8988T (cell line): ENCODE results near the gene UBE2J1.
"Not testable (repeated sequence)": the region's sequence is repeated elsewhere in the genome, so short reads cannot be mapped to it uniquely, and the experiment has no call there.

Experiments used
- DNase-seq: peaks from one replicate; pipeline ENCODE4 v3.0.0; 2011

The UBE2J1 gene

DNA sequence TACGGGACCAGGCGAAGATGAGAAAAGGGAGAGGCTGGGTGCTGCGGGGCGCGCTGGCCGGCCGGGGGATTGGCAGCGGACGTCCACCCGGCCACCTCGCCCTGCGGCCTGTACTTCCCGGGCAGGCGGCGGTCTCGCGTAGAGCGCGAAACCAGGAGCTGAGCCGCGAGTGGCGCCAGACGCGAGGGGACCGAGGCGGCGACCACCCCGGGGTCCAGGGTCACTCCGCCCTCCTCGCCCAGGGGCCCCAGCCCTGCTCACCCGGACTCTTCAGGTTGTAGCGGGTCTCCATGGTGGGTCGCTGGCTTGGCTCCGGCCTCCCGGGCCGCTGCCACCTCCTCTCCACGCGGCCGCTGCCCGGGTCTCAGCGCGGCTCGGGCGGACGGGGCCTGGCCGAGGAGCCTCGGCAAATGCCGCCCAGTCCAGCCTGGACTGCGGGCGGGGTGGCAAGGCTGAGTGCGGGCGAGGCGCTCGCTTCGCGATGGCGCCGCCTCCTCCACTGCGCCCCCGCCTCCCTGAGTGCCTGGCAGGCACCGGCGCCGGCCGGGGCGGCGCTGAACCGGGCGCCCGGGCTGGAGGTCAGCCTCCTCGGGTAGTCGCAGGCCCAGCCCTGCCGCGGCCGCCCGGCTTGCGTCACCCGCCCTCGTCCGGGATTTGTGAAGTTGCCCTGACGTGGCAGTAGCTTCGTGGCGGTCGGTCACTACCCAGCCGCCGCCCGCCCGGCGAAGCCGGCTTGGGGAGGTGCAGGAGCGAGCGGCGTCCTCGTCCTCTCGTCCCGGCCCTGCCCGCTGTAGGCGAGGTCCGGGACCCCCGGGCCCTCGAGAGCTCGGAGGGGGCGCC lies at the start of gene UBE2J1:
Gene UBE2J1, minus strand, starts transcription at position 445 of the 840 bp plus-strand sequence. Its CDS starts 153 bp downstream, at position 292.
- DNase-seq: peak; percentile 75

GRCh38 chr6:89400912-89401399 lies 48.4 kb upstream of the UBE2J1 start:
- DNase-seq: no peak

DNA sequence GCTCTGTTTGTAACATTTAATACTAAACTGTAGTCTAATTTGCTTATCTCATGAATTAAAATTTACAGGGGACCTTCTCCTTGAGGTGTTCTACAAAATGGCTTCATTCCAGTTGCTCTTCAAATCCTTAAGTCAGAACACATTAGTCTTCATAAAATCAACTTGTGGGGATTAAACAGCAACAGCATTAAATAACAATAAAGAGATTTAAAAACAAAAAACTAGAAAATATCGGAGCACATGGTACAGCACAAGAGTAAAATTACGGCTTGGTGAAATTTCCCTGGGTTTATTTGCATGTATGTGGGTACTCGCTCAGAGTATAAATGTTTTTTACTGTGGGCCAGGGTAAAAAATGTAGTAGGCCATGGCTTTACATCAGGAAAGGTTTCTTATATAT lies 47.5 kb upstream of the UBE2J1 start:
- DNase-seq: no peak

DNA sequence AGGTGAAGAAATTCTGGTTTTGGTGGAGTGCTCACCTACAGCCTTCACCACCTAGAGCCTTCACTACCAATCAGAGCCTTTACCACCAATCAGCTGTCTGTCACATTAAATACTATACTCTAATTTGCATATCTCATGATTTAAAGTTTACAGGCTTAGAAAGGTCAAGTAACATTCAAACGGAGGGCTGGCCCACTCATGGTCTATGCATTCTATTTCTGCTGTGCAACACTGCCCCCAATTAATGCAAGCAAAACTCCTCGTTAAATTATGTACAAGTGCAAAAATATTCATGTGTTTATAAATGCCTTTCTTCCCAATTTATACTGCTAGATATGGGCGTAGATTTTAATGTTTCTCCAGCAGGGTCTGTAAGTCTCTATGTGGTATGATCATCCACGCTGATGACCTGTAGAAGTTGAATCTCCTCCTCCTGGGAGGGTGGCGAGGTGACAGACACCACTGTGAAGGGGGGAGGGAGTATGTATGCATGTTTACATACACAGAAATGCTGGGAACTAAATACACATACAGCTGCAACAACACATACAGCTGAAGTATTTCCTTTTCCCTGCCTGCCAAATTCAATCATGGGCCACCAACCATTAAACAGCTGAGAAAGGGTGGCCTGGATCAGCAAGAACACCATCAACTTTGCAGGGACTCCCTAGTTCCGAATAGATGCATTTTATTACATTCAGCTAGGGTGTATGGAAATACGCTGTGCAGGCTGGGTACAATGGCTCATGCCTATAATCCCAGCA lies 46.4 kb upstream of the UBE2J1 start:
- no peak for DNase-seq

DNA sequence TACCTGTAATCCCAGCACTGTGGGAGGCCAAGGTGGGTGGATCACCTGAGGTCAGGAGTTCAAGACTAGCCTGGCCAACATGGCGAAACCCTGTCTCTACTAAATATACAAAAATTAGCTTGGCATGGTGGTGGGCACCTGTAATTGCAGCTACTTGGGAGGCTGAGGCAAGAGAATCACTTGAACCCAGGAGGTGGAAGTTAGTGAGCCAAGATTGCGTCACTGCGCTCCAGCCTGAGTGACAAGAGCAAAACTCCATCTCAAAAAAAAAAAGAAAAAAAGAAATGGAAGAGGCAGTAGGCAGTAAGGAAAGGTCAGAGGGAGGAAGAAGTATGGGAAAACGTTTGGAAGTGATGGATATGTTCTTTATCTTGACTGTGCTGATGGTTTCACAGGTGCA lies 45.4 kb upstream of the UBE2J1 start:
- not testable (repeated sequence) for DNase-seq

DNA sequence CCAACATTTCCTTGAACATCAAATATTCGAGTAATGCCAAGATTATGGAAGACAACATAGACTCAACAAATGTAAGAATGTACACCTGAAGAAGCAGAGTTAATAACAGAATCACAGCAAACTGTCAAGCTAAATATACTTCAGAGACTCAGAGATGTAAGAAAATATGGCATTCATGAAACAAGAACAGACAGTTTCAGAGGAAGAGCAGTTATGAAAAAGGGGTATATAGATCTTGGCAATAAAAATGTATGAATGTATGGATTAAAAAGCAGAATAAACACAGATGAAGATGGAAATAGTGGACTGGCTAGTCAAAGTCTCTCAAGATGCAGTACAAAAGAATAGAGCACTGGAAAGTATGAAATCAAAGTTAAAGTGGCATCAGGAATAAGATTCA lies 41.1 kb upstream of the UBE2J1 start:
- no peak for DNase-seq

- no peak for DNase-seq
Observed at GRCh38 chr6:89392823-89393222, 40.3 kb upstream of the UBE2J1 start.

DNA sequence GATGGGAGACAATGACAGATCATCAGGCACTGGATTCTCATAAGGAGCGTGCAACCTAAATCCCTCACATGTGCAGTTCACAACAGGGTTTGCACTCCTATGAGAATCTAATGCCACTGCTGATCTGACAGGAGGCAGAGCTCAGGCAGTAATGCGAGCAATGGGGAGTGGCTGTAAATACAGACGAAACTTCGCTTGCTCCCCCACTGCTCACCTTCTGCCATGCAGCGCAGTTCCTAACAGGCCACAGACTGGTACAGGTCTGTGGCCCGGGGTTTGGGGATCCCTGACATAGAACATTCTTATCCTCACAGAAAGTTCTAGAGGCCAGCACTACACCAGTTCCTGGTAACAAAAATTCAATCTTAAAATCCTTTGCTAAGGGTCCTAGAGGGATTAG lies 36.3 kb upstream of the UBE2J1 start:
- no peak for DNase-seq

DNA sequence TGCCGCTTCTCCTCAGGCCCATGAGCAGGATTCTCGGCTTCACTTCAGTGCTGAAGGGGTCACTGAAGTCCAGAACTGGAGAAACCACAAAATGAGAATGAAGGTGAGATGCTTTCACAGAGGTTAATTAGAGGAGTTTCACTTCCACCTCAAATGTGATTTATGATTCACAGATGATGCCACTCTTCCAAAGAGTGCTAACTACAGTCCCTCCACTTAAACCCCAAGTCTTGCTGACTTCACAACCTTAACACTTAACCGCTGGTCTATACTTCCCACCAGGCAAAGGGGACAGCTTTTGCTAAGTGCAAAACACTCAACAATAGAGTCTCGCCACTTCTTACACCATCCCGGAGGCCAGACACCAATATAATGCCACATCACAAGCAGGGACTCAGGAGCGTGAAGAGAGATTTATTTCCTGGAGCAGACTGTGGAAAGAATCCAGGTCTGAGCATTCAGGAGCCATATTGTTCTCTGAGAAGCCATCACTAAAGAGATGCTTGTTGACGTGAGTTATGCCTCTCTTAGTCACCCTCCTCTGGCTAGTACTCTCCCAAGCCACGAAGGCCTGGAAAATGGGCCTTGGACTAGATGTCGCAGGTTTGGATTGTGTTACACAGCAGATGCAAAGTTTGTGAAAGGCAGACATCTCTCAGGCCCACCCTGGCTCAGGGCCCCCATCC lies 35.1 kb upstream of the UBE2J1 start:
- DNase-seq: no peak

- no peak for DNase-seq
Observed at GRCh38 chr6:89386917-89387491, 34.5 kb upstream of the UBE2J1 start.

DNA sequence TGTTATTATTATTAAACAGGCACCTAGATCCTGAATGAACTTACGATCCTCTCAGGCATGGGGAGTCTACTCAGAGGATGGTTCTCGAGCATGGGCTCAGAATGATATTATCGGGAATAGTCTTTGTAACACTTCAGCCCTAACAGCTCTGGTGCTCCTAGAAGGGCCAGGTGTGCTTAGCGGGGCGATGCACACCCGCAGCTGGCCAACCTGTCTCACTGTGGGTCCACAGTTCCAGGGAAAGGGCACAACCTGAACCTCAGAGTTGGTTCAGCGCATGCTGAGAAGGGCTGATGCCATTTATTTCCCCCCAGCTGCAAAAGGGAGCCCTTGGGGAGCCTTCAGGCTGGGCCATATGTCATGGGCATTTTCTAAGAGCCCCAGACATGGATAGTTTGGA lies 33.3 kb upstream of the UBE2J1 start:
- no peak for DNase-seq

GRCh38 chr6:89385156-89385667 lies 32.7 kb upstream of the UBE2J1 start:
- DNase-seq: no peak

DNA sequence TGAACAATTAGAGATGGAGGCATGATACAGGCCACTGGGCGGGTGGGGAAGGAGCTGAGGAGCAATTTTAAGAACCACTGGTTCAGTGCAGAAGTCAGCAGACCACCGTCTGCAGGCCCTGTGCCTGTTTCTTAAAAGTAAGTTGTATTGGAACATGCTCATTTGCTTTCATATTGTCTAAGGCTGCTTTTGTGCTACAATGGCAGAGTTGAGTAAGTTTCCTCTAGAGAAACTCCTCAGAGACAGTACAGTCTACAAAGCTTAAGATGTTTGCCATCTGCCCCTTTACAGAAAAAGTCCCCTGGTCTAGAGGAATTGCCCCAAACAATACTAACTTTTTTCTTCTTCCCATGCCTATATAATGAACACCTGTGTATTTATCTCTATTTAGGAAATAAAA lies 28.5 kb upstream of the UBE2J1 start:
- no peak for DNase-seq

GRCh38 chr6:89379281-89379680 lies 26.8 kb upstream of the UBE2J1 start:
- no peak for DNase-seq

DNA sequence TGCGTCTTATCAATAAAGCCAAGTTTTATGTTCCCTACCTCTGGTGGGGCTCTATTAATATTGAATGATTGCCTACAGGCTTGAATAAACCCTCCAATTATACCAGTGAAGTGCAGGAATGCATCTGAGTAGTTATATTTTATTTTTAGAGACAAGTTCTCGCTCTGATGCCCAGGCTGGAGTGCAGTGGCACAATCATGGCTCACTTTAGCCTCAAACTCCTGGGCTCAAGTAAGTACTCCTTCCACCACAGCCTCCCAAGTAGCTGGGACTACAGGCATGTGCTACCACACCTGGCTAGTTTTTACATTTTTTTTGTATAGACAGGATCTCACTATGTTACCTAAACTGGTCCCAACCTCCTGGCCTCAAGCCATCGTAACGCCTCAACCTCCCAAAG lies 26.1 kb upstream of the UBE2J1 start:
- DNase-seq: no peak

DNA sequence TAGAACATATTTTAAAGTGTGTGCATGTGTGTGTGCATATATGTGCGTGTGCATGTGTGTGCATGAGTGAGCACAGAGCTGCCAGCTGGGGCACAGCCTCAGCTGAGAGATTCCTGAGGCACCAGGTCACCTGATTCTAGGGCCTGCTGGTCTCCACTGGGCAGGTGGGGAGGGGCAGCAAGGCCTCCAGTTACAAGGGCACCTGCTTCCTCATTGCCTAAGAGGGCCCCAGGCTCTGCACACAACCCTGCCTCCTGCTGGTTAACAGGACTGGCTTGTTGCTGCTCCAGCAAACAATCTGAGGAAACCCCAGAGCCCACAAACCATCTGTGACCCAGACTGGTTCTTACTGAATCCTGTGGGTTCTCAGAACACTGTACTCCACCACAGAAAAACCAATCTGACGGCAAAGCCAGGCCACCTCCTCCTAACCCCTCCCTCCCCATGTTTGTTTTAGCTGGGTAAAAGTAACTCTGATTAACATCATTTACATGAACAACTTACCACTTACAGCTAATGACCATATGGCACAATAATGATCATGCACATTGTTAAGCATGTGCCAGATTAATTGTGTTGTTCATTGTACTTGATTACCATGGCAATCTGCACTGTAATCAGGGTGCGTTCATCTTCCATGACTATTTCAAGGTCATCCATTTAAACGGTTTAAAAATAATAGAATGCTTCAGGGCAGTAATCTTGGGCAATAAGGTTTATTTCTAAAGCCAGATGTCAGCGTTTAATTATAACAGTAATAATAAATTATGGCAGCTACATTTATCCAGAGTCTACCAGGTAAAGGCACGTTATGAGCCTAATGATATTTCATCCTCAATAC lies 23.1 kb upstream of the UBE2J1 start:
- DNase-seq: no peak

DNA sequence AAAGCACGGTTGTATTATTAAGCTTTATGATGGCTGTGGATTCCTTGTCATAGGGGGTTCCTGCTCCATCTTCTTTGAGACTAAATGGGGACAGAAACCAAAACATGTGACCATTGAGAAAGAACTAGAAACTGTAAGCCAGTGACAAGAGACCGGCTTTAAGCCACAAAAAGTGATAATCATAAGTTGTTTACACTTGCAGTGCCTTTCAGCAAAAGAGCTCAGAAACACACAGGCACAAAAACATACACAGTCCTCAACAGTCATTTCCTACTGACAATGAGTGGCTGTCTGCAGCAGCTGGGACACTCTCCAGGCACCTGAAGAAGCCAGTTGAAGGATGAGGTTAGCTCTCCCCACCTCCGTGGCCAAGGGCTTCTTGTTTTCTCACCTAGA lies 20.0 kb upstream of the UBE2J1 start:
- no peak for DNase-seq

GRCh38 chr6:89371849-89372505 lies 19.5 kb upstream of the UBE2J1 start:
- peak; percentile 53 for DNase-seq

GRCh38 chr6:89368999-89369398 lies 16.5 kb upstream of the UBE2J1 start:
- DNase-seq: no peak

- DNase-seq: no peak
Observed at GRCh38 chr6:89368107-89368506, 15.6 kb upstream of the UBE2J1 start.

GRCh38 chr6:89364586-89364985 lies 12.1 kb upstream of the UBE2J1 start:
- no peak for DNase-seq
